GM12878 (cell line): ENCODE data around the gene TPST1. TPM values are rescaled to one million over a fixed set of nuclear protein-coding genes. Genes with fewer than 3 reads are reported as not detected.

Experiments used
- ATAC-seq: fragments of 200-7000 bp; cut with Tn5 transposase; 3 replicates; pipeline ENCODE4 v1.9.1; 2020; ENCODE audit warnings: mild to moderate bottlenecking, moderate library complexity
- BruUV-seq: library from RNA; stranded (reverse); fragments of 400-500 nt; replicated peaks from 2 replicates; lab custom pipeline; 2021; lab: Mats Ljungman, UMichigan
- CTCF ChIA-PET: fragments of 300-600 bp; sonication (Branson Sonifier 250); formaldehyde crosslinking; extraction: SDS; loops from one replicate; lab custom pipeline; 2021; ENCODE audit warnings: inconsistent platforms; lab: Yijun Ruan, JAX
- POLR2A ChIA-PET: fragments of 350-600 bp; formaldehyde crosslinking; extraction: SDS; loops from one replicate; lab custom pipeline; 2021; ENCODE audit warnings: inconsistent platforms; lab: Charles Lee
- RAD21 ChIA-PET: fragments of 300-600 bp; sonication (Branson Sonifier 250); formaldehyde crosslinking; loops from one replicate; lab custom pipeline; 2023; ENCODE audit warnings: antibody characterized with exemption; ENCODE audit not compliant: unreplicated experiment; lab: Charles Lee
- SMC1A ChIA-PET: fragments of 300-600 bp; sonication (Branson Sonifier 250); formaldehyde crosslinking; loops from one replicate; lab custom pipeline; 2023; ENCODE audit not compliant: unreplicated experiment, uncharacterized antibody; lab: Charles Lee
- DNase-seq: peaks from one replicate; pipeline ENCODE4 v3.0.0-alpha.2; 2011; ENCODE audit warnings: low read depth, low spot score
- FAIRE-seq: peaks from 3 replicates; lab custom pipeline; 2011; peaks lifted over from hg19 to GRCh38; lab: Jason Lieb, UNC
- H2AFZ ChIP-seq: 2 replicates; pipeline ENCODE4 v1.6.0; 2011; ENCODE audit warnings: low read depth, low read length, control low read depth; ENCODE audit not compliant: control insufficient read depth
- H3K27ac ChIP-seq: 2 replicates; pipeline ENCODE4 v1.5.1; 2011; ENCODE audit warnings: control low read depth; ENCODE audit not compliant: control insufficient read depth, insufficient read depth
- H3K27me3 ChIP-seq, 2 experiments: replicated peaks in 1 of 2; 2 replicates each; pipeline versions ENCODE4 v1.6.0 to v1.6.1; 2011; ENCODE audit warnings: low read length in 1 of 2; ENCODE audit not compliant: control insufficient read depth in 2 of 2, insufficient read depth in 2 of 2
- H3K36me3 ChIP-seq, 2 experiments: 2 replicates each; pipeline ENCODE4 v1.5.1; 2011; ENCODE audit warnings: low read length in 1 of 2; ENCODE audit not compliant: control insufficient read depth in 2 of 2, insufficient read depth in 2 of 2
- H3K4me1 ChIP-seq: 2 replicates; pipeline ENCODE4 v1.6.1; 2011; ENCODE audit warnings: mild to moderate bottlenecking, low read length, moderate library complexity, mixed read lengths; ENCODE audit not compliant: control insufficient read depth, insufficient read depth
- H3K4me2 ChIP-seq: 2 replicates; pipeline ENCODE4 v1.6.0; 2011; ENCODE audit warnings: control low read depth; ENCODE audit not compliant: control insufficient read depth, insufficient read depth
- H3K4me3 ChIP-seq: fragments of 200-600 bp; sonication (generic); 2 replicates; pipeline ENCODE4 v1.5.1; 2016
- H3K79me2 ChIP-seq: 2 replicates; pipeline ENCODE4 v1.6.0; 2011; ENCODE audit warnings: low read length; ENCODE audit not compliant: control insufficient read depth, insufficient read depth
- H3K9ac ChIP-seq: 2 replicates; pipeline ENCODE4 v1.8.0; 2011; ENCODE audit warnings: low read length, control low read depth, mixed read lengths; ENCODE audit not compliant: control insufficient read depth, insufficient read depth
- H3K9me3 ChIP-seq: replicated peaks from 3 replicates; pipeline ENCODE4 v1.5.1; 2011; ENCODE audit warnings: mild to moderate bottlenecking, low read length; ENCODE audit not compliant: control insufficient read depth, insufficient read depth
- H4K20me1 ChIP-seq: 2 replicates; pipeline ENCODE4 v1.6.0; 2011; ENCODE audit not compliant: control insufficient read depth, insufficient read depth
- BMI1 ChIP-seq: fragments of 450-650 bp; IDR thresholded peaks from 2 replicates; pipeline ENCODE4 v1.6.1; 2016; ENCODE audit warnings: mild to moderate bottlenecking, moderate library complexity, borderline replicate concordance
- CREM ChIP-seq: IDR thresholded peaks from 2 replicates; pipeline ENCODE4 v1.6.1; 2014; ENCODE audit warnings: antibody characterized with exemption, low read depth
- HCFC1 ChIP-seq: fragments of 150-350 bp; IDR thresholded peaks from 2 replicates; pipeline ENCODE4 v1.6.1; 2014; ENCODE audit warnings: low read length
- HDAC6 ChIP-seq: fragments of 200-600 bp; sonication (generic); IDR thresholded peaks from one replicate; pipeline ENCODE4 v1.8.0; 2017; ENCODE audit warnings: antibody characterized with exemption; ENCODE audit not compliant: unreplicated experiment
- IRF5 ChIP-seq: fragments of 450-650 bp; IDR thresholded peaks from 2 replicates; pipeline ENCODE4 v1.6.1; 2017; ENCODE audit warnings: borderline replicate concordance
- NR2F1 ChIP-seq: fragments of 450-650 bp; conservative IDR thresholded peaks from 2 replicates; pipeline ENCODE4 v1.6.1; 2017; ENCODE audit warnings: mild to moderate bottlenecking
- PAX5 ChIP-seq: IDR thresholded peaks from 2 replicates; pipeline ENCODE4 v1.6.1; 2011; ENCODE audit warnings: low read depth, low read length, borderline replicate concordance
- RFX5 ChIP-seq: IDR thresholded peaks from 2 replicates; pipeline ENCODE4 v1.6.1; 2011; ENCODE audit warnings: low read depth, low read length, improper control_type of control experiment
- TCF7 ChIP-seq: IDR thresholded peaks from 2 replicates; pipeline ENCODE4 v1.6.1; 2014; ENCODE audit warnings: antibody characterized with exemption, borderline replicate concordance
- WGBS: methylation state at CpG from one replicate; pipeline ENCODE4 v1.1.6; 2016; ENCODE audit warnings: low lambda C conversion rate; ENCODE audit not compliant: insufficient replicate concordance, insufficient coverage; ENCODE audit errors: missing lambda C conversion rate; 5-methylcytosine and 5-hydroxymethylcytosine counted together
- in situ Hi-C: fragments of 300-500 bp; cut with MboI; formaldehyde crosslinking; loops from 9 replicates; pipeline ENCODE4 v1.14.3; 2018; ENCODE audit warnings: mixed read lengths
- intact Hi-C: fragments of 100-400 bp; cut with micrococcal nuclease; formaldehyde crosslinking; loops from one replicate; pipeline ENCODE4 v1.14.2; 2022; ENCODE audit not compliant: unreplicated experiment
- polyA plus RNA-seq, 11 experiments: library from polyadenylated mRNA; depleted of rRNA in 4 of 11; unstranded in 6 of 11; stranded (reverse) in 5 of 11; fragments of >200 nt; fragmentation: Nextera tagmentation in 4 of 11; fragmentation: Illumina TruSeq in 1 of 11; extraction: Ambion mirVana in 4 of 11; extraction: Trizol in 1 of 11; gene quantifications; 1 replicate in 1 of 11; 2 replicates in 10 of 11; pipeline versions ENCODE4 v1.2.1 to v1.2.3, GENCODE V29; 2011 to 2016; ENCODE audit warnings: inconsistent platforms in 2 of 11, missing spikeins in 2 of 11, low read depth in 1 of 11
- total RNA-seq, 4 experiments: library from RNA; depleted of rRNA in 3 of 4; stranded (reverse); fragments of >200 nt in 3 of 4; fragmentation: Illumina TruSeq in 1 of 4; extraction: Trizol in 1 of 4; gene quantifications; 2 replicates each; pipeline versions ENCODE4 v1.2.1 to v1.2.3, GENCODE V29; 2013 to 2021
- TF ChIP-seq, protein P1 (sequence below): IDR thresholded peaks from 2 replicates; pipeline ENCODE4 v1.6.1; 2011; ENCODE audit warnings: low read depth, mild to moderate bottlenecking, low read length, moderate library complexity, borderline replicate concordance; ENCODE audit errors: extremely low read depth
- TF ChIP-seq, protein P2 (sequence below): fragments of 450-650 bp; formaldehyde crosslinking; IDR thresholded peaks from 2 replicates; pipeline ENCODE4 v1.4.0; 2020; ENCODE audit warnings: mild to moderate bottlenecking, moderate library complexity
- TF ChIP-seq, protein P3 (sequence below): IDR thresholded peaks from 2 replicates; pipeline ENCODE4 v1.6.1; 2012; ENCODE audit warnings: low read depth, low read length, improper control_type of control experiment
- TF ChIP-seq, protein P4 (sequence below): fragments of 450-650 bp; IDR thresholded peaks from 2 replicates; pipeline ENCODE4 v1.6.1; 2017; ENCODE audit warnings: low read depth, mild to moderate bottlenecking, moderate library complexity

The TPST1 gene
- total and polyA plus RNA-seq, 10 of the 15 experiments (the other 5 are each of a cell fraction or from before 2014, with no cell fraction given), result 1.1 to 10.6 (median 7.5) TPM

DNA sequence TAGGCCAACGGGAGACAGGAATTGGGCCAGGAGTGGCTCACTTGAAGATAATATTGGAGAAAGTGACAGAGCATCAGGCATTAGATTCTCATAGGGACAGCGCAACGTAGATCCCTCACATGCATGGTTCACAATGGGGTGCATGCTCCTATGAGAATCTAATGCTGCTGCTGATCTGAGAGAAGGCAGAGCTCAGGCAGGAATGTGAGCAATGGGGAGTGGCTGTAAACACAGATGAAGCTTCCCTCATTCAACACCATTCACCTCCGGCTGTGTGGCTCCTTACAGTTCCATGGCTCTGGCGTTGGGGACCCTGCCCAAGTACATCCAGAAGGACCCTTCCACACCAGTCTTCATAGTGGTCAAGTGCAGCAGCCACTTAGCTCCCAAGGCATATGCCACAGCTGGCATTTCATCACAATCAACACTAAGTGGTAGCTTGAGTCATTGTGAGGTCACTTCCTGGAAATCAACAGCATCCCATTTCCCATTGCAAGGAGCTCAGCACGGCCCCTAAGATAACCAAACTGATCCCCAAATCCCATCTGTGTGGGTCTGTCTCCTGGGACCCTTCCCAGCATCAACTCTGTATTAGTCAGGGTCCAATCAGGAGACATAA is 174.5 kb downstream of the TPST1 start:
- no peaks in the 10 kb centered on the region for H3K79me2 ChIP-seq
- TF ChIP-seq PAX5, result no peak
- no peak for TF ChIP-seq NR2F1
- TF ChIP-seq, protein P1, sequence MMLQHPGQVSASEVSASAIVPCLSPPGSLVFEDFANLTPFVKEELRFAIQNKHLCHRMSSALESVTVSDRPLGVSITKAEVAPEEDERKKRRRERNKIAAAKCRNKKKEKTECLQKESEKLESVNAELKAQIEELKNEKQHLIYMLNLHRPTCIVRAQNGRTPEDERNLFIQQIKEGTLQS, result no peak
- TF ChIP-seq, protein P2, sequence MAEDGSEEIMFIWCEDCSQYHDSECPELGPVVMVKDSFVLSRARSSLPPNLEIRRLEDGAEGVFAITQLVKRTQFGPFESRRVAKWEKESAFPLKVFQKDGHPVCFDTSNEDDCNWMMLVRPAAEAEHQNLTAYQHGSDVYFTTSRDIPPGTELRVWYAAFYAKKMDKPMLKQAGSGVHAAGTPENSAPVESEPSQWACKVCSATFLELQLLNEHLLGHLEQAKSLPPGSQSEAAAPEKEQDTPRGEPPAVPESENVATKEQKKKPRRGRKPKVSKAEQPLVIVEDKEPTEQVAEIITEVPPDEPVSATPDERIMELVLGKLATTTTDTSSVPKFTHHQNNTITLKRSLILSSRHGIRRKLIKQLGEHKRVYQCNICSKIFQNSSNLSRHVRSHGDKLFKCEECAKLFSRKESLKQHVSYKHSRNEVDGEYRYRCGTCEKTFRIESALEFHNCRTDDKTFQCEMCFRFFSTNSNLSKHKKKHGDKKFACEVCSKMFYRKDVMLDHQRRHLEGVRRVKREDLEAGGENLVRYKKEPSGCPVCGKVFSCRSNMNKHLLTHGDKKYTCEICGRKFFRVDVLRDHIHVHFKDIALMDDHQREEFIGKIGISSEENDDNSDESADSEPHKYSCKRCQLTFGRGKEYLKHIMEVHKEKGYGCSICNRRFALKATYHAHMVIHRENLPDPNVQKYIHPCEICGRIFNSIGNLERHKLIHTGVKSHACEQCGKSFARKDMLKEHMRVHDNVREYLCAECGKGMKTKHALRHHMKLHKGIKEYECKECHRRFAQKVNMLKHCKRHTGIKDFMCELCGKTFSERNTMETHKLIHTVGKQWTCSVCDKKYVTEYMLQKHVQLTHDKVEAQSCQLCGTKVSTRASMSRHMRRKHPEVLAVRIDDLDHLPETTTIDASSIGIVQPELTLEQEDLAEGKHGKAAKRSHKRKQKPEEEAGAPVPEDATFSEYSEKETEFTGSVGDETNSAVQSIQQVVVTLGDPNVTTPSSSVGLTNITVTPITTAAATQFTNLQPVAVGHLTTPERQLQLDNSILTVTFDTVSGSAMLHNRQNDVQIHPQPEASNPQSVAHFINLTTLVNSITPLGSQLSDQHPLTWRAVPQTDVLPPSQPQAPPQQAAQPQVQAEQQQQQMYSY (CRISPR knock-in tag), result no peak
- no peak for TF ChIP-seq HCFC1
- TF ChIP-seq, protein P3, sequence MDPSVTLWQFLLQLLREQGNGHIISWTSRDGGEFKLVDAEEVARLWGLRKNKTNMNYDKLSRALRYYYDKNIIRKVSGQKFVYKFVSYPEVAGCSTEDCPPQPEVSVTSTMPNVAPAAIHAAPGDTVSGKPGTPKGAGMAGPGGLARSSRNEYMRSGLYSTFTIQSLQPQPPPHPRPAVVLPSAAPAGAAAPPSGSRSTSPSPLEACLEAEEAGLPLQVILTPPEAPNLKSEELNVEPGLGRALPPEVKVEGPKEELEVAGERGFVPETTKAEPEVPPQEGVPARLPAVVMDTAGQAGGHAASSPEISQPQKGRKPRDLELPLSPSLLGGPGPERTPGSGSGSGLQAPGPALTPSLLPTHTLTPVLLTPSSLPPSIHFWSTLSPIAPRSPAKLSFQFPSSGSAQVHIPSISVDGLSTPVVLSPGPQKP, result no peak
- TF ChIP-seq, protein P4, sequence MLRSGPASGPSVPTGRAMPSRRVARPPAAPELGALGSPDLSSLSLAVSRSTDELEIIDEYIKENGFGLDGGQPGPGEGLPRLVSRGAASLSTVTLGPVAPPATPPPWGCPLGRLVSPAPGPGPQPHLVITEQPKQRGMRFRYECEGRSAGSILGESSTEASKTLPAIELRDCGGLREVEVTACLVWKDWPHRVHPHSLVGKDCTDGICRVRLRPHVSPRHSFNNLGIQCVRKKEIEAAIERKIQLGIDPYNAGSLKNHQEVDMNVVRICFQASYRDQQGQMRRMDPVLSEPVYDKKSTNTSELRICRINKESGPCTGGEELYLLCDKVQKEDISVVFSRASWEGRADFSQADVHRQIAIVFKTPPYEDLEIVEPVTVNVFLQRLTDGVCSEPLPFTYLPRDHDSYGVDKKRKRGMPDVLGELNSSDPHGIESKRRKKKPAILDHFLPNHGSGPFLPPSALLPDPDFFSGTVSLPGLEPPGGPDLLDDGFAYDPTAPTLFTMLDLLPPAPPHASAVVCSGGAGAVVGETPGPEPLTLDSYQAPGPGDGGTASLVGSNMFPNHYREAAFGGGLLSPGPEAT, result no peak
- TF ChIP-seq IRF5, result no peak
- no peak for TF ChIP-seq CREM
- TF ChIP-seq BMI1, result no peak
- TF ChIP-seq HDAC6, result no peak
- no peak for TF ChIP-seq RFX5
- no peak for TF ChIP-seq TCF7
- TF ChIP-seq, all 136 proteins: peak for 0
- Histone ChIP-seq H3K36me3 (peaks cover 0 to 2% of the 10 kb centered on the region in 2 experiments; a peak in 2 of 4 replicates), H3K9me3 (no peaks in the 10 kb centered on the region; the same call in 2 of the 3 replicates), H3K4me3 (no peak overlapping the region), H3K27me3 (no peaks in the 10 kb centered on the region), H4K20me1 (no peaks in the 10 kb centered on the region), H3K27ac (no peak overlapping the region), H3K4me1 (no peaks in the 10 kb centered on the region), H3K9ac (no peak overlapping the region), H2AFZ (no peak overlapping the region), H3K4me2 (no peak overlapping the region)
- POLR2A ChIA-PET, result no interaction called here
- CTCF ChIA-PET, result no interaction called here
- no peak for DNase-seq
- FAIRE-seq, result no peak
- SMC1A ChIA-PET, result no interaction called here
- no TSS peak for BruUV-seq
- WGBS, result 85% methylated on average over 6 of the region's 6 CpGs
- intact Hi-C loops, result no loop called here
- in situ Hi-C loops, result no loop called here
- ATAC-seq, result no peak
- RAD21 ChIA-PET, result no interaction called here
